K562 (cell line): Measurements from ENCODE around the gene IRX1. TPM values are rescaled to one million over a fixed set of nuclear protein-coding genes. Genes with fewer than 3 reads are reported as not detected.

ENCODE experiments used
- ATAC-seq: fragments of 200-7000 bp; cut with Tn5 transposase; 3 replicates; pipeline ENCODE4 v1.9.1; 2020; ENCODE audit warnings: moderate library complexity
- BruUV-seq: library from RNA; stranded (reverse); fragments of 400-500 nt; replicated peaks from 2 replicates; lab custom pipeline; 2021; lab: Mats Ljungman, UMichigan
- CTCF ChIA-PET: fragments of 300-600 bp; formaldehyde crosslinking; extraction: SDS; loops from one replicate; lab custom pipeline; 2021; ENCODE audit warnings: low intra/inter-chr PET ratio; lab: Yijun Ruan, JAX
- POLR2A ChIA-PET: fragments of 300-600, 350-650 bp; sonication (Branson Sonifier 250); formaldehyde crosslinking; extraction: SDS; loops from one replicate; lab custom pipeline; 2021; ENCODE audit warnings: antibody characterized with exemption, inconsistent platforms; lab: Yijun Ruan, JAX
- DNase-seq, 4 experiments: peaks; one replicate each; pipeline versions ENCODE4 v3.0.0 to v3.0.0-alpha.2; 2011 to 2018; ENCODE audit warnings: low spot score in 3 of 4, mixed read lengths in 3 of 4; ENCODE audit errors: extremely low read depth in 1 of 4
- FAIRE-seq: peaks from 2 replicates; lab custom pipeline; 2011; peaks lifted over from hg19 to GRCh38; lab: Jason Lieb, UNC
- H2AFZ ChIP-seq: 2 replicates; pipeline ENCODE4 v1.6.0; 2011; ENCODE audit warnings: low read depth, low read length, control low read depth, inconsistent platforms
- H3K27ac ChIP-seq: fragments of 200-600 bp; 3 replicates; pipeline ENCODE4 v1.8.0; 2011; ENCODE audit warnings: low read depth, mild to moderate bottlenecking, control low read depth, inconsistent platforms, low read length, moderate library complexity, mixed read lengths; ENCODE audit errors: extremely low read depth
- H3K27me3 ChIP-seq, 2 experiments: fragments of 300-600 bp in 1 of 2; 2 replicates in 1 of 2; 3 replicates in 1 of 2; pipeline versions ENCODE4 v1.6.0 to v1.8.0; 2011; ENCODE audit warnings: inconsistent platforms in 2 of 2, low read length in 2 of 2, mild to moderate bottlenecking in 1 of 2, mixed read lengths in 1 of 2, moderate library complexity in 1 of 2; ENCODE audit not compliant: control insufficient read depth in 2 of 2, insufficient read depth in 2 of 2
- H3K36me3 ChIP-seq: fragments of 300-600 bp; 3 replicates; pipeline ENCODE4 v1.8.0; 2011; ENCODE audit warnings: mild to moderate bottlenecking, low read length, inconsistent platforms; ENCODE audit not compliant: control insufficient read depth, insufficient read depth
- H3K4me1 ChIP-seq, 2 experiments: fragments of 200-600 bp in 1 of 2; replicated peaks in 1 of 2; 2 replicates in 1 of 2; 3 replicates in 1 of 2; pipeline versions ENCODE4 v1.5.1 to v1.8.0; 2011; ENCODE audit warnings: inconsistent platforms in 2 of 2, low read length in 2 of 2, mild to moderate bottlenecking in 1 of 2, mixed read lengths in 1 of 2, moderate library complexity in 1 of 2; ENCODE audit not compliant: control insufficient read depth in 2 of 2, insufficient read depth in 2 of 2
- H3K4me2 ChIP-seq: 2 replicates; pipeline ENCODE4 v1.6.1; 2011; ENCODE audit warnings: low read length, control low read depth, inconsistent platforms, mixed read lengths; ENCODE audit not compliant: insufficient read depth
- H3K4me3 ChIP-seq: fragments of 200-600 bp; sonication (generic), shearing (Covaris generic); 2 replicates; pipeline ENCODE4 v1.5.1; 2016; ENCODE audit warnings: control low read depth, inconsistent platforms
- H3K79me2 ChIP-seq: fragments of 200-600 bp; 3 replicates; pipeline ENCODE4 v1.8.0; 2011; ENCODE audit warnings: low read length, inconsistent platforms; ENCODE audit not compliant: control insufficient read depth, insufficient read depth
- H3K9ac ChIP-seq, 2 experiments: 2 replicates each; pipeline versions ENCODE4 v1.6.0 to v1.6.1; 2011; ENCODE audit warnings: low read depth in 2 of 2, low read length in 2 of 2, control low read depth in 1 of 2, inconsistent platforms in 1 of 2, mild to moderate bottlenecking in 1 of 2, mixed read lengths in 1 of 2; ENCODE audit not compliant: insufficient read depth in 1 of 2
- H3K9me1 ChIP-seq: one replicate; pipeline ENCODE4 v1.6.0; 2011; ENCODE audit warnings: inconsistent platforms, mild to moderate bottlenecking, low read length, moderate library complexity; ENCODE audit not compliant: control insufficient read depth, insufficient read depth
- H3K9me3 ChIP-seq: replicated peaks from 2 replicates; pipeline ENCODE4 v1.5.1; 2011; ENCODE audit warnings: low read depth, low read length, inconsistent platforms; ENCODE audit not compliant: control insufficient read depth, insufficient read depth
- H4K20me1 ChIP-seq: replicated peaks from 2 replicates; pipeline ENCODE4 v1.6.1; 2011; ENCODE audit warnings: low read length, inconsistent platforms, mixed read lengths; ENCODE audit not compliant: control insufficient read depth, insufficient read depth
- BRF1 ChIP-seq: IDR thresholded peaks from 3 replicates; pipeline ENCODE4 v1.6.1; 2011; ENCODE audit warnings: borderline replicate concordance, mild to moderate bottlenecking; ENCODE audit not compliant: insufficient read length; ENCODE audit errors: extremely low read depth
- DDX20 ChIP-seq: fragments of 450-650 bp; IDR thresholded peaks from 2 replicates; pipeline ENCODE4 v1.6.1; 2016; ENCODE audit warnings: missing genetic modification characterization, low read depth, mild to moderate bottlenecking, missing compliant biosample characterization, moderate library complexity
- DNMT1 ChIP-seq: fragments of 450-650 bp; IDR thresholded peaks from 2 replicates; pipeline ENCODE4 v1.6.1; 2016; ENCODE audit warnings: antibody characterized with exemption, mild to moderate bottlenecking
- ESRRB ChIP-seq: fragments of 250-450 bp; sonication (Bioruptor Pico); IDR thresholded peaks from 2 replicates; pipeline ENCODE4 v1.5.0; 2020; ENCODE audit warnings: mild to moderate bottlenecking, moderate library complexity, borderline replicate concordance
- FIP1L1 ChIP-seq: fragments of 200-400 bp; formaldehyde crosslinking; IDR thresholded peaks from 2 replicates; pipeline ENCODE4 v1.6.1; 2018; ENCODE audit warnings: mild to moderate bottlenecking, low read depth, low read length; ENCODE audit not compliant: poor library complexity, severe bottlenecking
- GATA2 ChIP-seq: sonication (generic); formaldehyde crosslinking; IDR thresholded peaks from 2 replicates; pipeline ENCODE4 v1.4.0; 2020; ENCODE audit warnings: mild to moderate bottlenecking, missing genetic modification reagents
- GATAD2B ChIP-seq: fragments of 450-650 bp; IDR thresholded peaks from 2 replicates; pipeline ENCODE4 v1.6.1; 2017; ENCODE audit warnings: mild to moderate bottlenecking, borderline replicate concordance
- NFE2 ChIP-seq: IDR thresholded peaks from 2 replicates; pipeline ENCODE4 v1.6.1; 2014; ENCODE audit warnings: antibody characterized with exemption, low read depth
- PBX2 ChIP-seq, 2 experiments: IDR thresholded peaks in 1 of 2; conservative IDR thresholded peaks in 1 of 2; 2 replicates each; pipeline ENCODE4 v1.6.1; 2016; ENCODE audit warnings: low read depth in 2 of 2, mild to moderate bottlenecking in 1 of 2, missing compliant biosample characterization in 1 of 2, missing genetic modification characterization in 1 of 2, moderate library complexity in 1 of 2
- SETDB1 ChIP-seq: IDR thresholded peaks from one replicate; pipeline ENCODE4 v1.6.1; 2012; ENCODE audit warnings: low read length, control low read depth, inconsistent platforms
- TAF9B ChIP-seq: fragments of 450-650 bp; IDR thresholded peaks from 2 replicates; pipeline ENCODE4 v1.6.1; 2018; ENCODE audit warnings: mild to moderate bottlenecking; ENCODE audit not compliant: partially characterized antibody
- TCF7L2 ChIP-seq: fragments of 150-350 bp; IDR thresholded peaks from 2 replicates; pipeline ENCODE4 v1.6.1; 2016; ENCODE audit warnings: low read depth, mild to moderate bottlenecking, low read length, moderate library complexity
- ZBED1 ChIP-seq: IDR thresholded peaks from 2 replicates; pipeline ENCODE4 v1.6.1; 2014
- ZBTB1 ChIP-seq: sonication (generic); formaldehyde crosslinking; IDR thresholded peaks from 2 replicates; pipeline ENCODE4 v1.8.1; 2023; ENCODE audit warnings: missing genetic modification reagents, low read depth, mild to moderate bottlenecking, borderline replicate concordance
- ZNF140 ChIP-seq: fragments of 250-450 bp; sonication (Bioruptor Pico); IDR thresholded peaks from 2 replicates; pipeline ENCODE4 v1.8.0; 2021; ENCODE audit warnings: moderate library complexity, mild to moderate bottlenecking, inconsistent platforms
- ZNF507 ChIP-seq: conservative IDR thresholded peaks from 2 replicates; pipeline ENCODE4 v1.6.1; 2017; ENCODE audit warnings: missing genetic modification characterization, missing compliant biosample characterization
- WGBS: fragments of 100-300 bp; shearing (Covaris generic); methylation state at CpG from one replicate; pipeline ENCODE4 v1.1.6; 2016; ENCODE audit warnings: low coverage, mixed read lengths; ENCODE audit not compliant: insufficient coverage; ENCODE audit errors: missing lambda C conversion rate; 5-methylcytosine and 5-hydroxymethylcytosine counted together
- in situ Hi-C: fragments of 300-500 bp; cut with MboI; formaldehyde crosslinking; loops from 4 replicates; pipeline ENCODE4 v1.15.0; 2018; ENCODE audit warnings: inconsistent platforms, mixed read lengths
- intact Hi-C: fragments of 100-400 bp; cut with micrococcal nuclease; formaldehyde crosslinking; loops from 2 replicates; pipeline ENCODE4 v1.14.2; 2022
- polyA plus RNA-seq, 8 experiments: library from polyadenylated mRNA; depleted of rRNA in 4 of 8; stranded (reverse) in 5 of 8; unstranded in 3 of 8; fragments of >200 nt; fragmentation: Nextera tagmentation in 2 of 8; fragmentation: Illumina TruSeq in 1 of 8; extraction: Ambion mirVana in 2 of 8; extraction: Trizol in 1 of 8; gene quantifications; 2 replicates each; pipeline versions ENCODE4 v1.2.1 to v1.2.3, GENCODE V29; 2011 to 2014; ENCODE audit warnings: inconsistent platforms in 1 of 8, missing spikeins in 1 of 8
- total RNA-seq, 7 experiments: library from RNA; depleted of rRNA in 6 of 7; stranded (reverse); fragments of >200 nt in 6 of 7; fragmentation: Illumina TruSeq in 2 of 7; extraction: Trizol in 2 of 7; gene quantifications; 2 replicates each; pipeline versions ENCODE4 v1.2.1 to v1.2.3, GENCODE V29; 2011 to 2021; ENCODE audit warnings: low replicate concordance in 1 of 7
- TF ChIP-seq, protein P1 (sequence below): fragments of 250-450 bp; sonication (Bioruptor Pico); IDR thresholded peaks from 2 replicates; pipeline ENCODE4 v1.8.0; 2021; ENCODE audit warnings: mild to moderate bottlenecking, moderate library complexity

IRX1 gene
- total and polyA plus RNA-seq, 9 of the 15 experiments (the other 6 are each of a cell fraction or from before 2014, with no cell fraction given) = not detected

GRCh38 chr5:3604501-3604900 is 8.9 kb downstream of the IRX1 start:
- in situ Hi-C loops = no loop called here
- no peak for DNase-seq
- H3K27me3 ChIP-seq = peaks cover 26 to 78% of the 10 kb centered on the region in 2 experiments; a peak in 4 of 5 replicates
- no peaks in the 10 kb centered on the region for H3K79me2 ChIP-seq
- H4K20me1 ChIP-seq = 0 out of 2 replicates have a peak, but pooled peaks cover 4% of the 10 kb centered on the region
- CTCF ChIA-PET = no interaction called here
- H3K4me1 ChIP-seq = peaks cover 0 to 27% of the 10 kb centered on the region in 2 experiments; a peak in 2 of 5 replicates
- TF ChIP-seq TAF9B (no peak), ZBTB1 (CRISPR knock-in tag) (no peak), GATAD2B (no peak), NFE2 (no peak), GATA2 (no peak), FIP1L1 (no peak), DNMT1 (no peak), ZBED1 (no peak), BRF1 (no peak), ZNF140 (CRISPR knock-in tag) (no peak), TCF7L2 (no peak), ESRRB (CRISPR knock-in tag) (no peak), DDX20 (no peak), ZNF507 (tag) (no peak), SETDB1 (no peak), PBX2 (CRISPR knock-in tag; IDR thresholded peaks at IDR 0.05; ENCODE audit: low read depth) (no peak), PBX2 (tag; conservative IDR thresholded peaks at IDR 0.05; ENCODE audit: low read depth) (no peak)
- TF ChIP-seq, protein P1, sequence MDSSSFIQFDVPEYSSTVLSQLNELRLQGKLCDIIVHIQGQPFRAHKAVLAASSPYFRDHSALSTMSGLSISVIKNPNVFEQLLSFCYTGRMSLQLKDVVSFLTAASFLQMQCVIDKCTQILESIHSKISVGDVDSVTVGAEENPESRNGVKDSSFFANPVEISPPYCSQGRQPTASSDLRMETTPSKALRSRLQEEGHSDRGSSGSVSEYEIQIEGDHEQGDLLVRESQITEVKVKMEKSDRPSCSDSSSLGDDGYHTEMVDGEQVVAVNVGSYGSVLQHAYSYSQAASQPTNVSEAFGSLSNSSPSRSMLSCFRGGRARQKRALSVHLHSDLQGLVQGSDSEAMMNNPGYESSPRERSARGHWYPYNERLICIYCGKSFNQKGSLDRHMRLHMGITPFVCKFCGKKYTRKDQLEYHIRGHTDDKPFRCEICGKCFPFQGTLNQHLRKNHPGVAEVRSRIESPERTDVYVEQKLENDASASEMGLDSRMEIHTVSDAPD = no peak
- H3K36me3 ChIP-seq = no peaks in the 10 kb centered on the region
- intact Hi-C loops = no loop called here
- H3K9me1 ChIP-seq = no peaks in the 10 kb centered on the region
- no peak overlapping the region for H3K27ac ChIP-seq
- no peak overlapping the region for H3K4me3 ChIP-seq
- no peak overlapping the region for H3K9ac ChIP-seq
- no peak for FAIRE-seq
- POLR2A ChIA-PET = no interaction called here
- no peaks in the 10 kb centered on the region for H3K9me3 ChIP-seq
- no peak for ATAC-seq
- WGBS = under 1% methylated on average over 9 of the region's 9 CpGs
- BruUV-seq = no TSS peak
- H3K4me2 ChIP-seq = no peak overlapping the region
- H2AFZ ChIP-seq = no peak overlapping the region
